Coronary artery (tissue), 2 donors: ENCODE results near the gene RFX8.

Experiments
- DNase-seq: peaks from one replicate; pipeline ENCODE4 v3.0.0-alpha.2; 2017; ENCODE audit warnings: low spot score
- H3K27ac ChIP-seq, 2 donors: fragments of 200-600 bp; sonication (generic); one replicate each; pipeline ENCODE4 v1.5.1; 2016 to 2019
- H3K4me3 ChIP-seq: fragments of 200-600 bp; sonication (generic); 2 replicates; pipeline ENCODE4 v1.5.1; 2016; ENCODE audit warnings: mild to moderate bottlenecking, moderate library complexity
- TF ChIP-seq, protein P1 (sequence below): fragments of 200-600 bp; sonication (generic); IDR thresholded peaks from one replicate; pipeline ENCODE4 v1.5.1; 2019; ENCODE audit warnings: antibody characterized with exemption

Gene RFX8

GRCh38 chr2:101361121-101361520 is 113.8 kb downstream of the RFX8 start:
- DNase-seq: no peak
- Histone ChIP-seq H3K27ac (no peak overlapping the region), H3K4me3 (no peak overlapping the region)
- TF ChIP-seq, protein P1, sequence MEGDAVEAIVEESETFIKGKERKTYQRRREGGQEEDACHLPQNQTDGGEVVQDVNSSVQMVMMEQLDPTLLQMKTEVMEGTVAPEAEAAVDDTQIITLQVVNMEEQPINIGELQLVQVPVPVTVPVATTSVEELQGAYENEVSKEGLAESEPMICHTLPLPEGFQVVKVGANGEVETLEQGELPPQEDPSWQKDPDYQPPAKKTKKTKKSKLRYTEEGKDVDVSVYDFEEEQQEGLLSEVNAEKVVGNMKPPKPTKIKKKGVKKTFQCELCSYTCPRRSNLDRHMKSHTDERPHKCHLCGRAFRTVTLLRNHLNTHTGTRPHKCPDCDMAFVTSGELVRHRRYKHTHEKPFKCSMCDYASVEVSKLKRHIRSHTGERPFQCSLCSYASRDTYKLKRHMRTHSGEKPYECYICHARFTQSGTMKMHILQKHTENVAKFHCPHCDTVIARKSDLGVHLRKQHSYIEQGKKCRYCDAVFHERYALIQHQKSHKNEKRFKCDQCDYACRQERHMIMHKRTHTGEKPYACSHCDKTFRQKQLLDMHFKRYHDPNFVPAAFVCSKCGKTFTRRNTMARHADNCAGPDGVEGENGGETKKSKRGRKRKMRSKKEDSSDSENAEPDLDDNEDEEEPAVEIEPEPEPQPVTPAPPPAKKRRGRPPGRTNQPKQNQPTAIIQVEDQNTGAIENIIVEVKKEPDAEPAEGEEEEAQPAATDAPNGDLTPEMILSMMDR: no peak

DNA sequence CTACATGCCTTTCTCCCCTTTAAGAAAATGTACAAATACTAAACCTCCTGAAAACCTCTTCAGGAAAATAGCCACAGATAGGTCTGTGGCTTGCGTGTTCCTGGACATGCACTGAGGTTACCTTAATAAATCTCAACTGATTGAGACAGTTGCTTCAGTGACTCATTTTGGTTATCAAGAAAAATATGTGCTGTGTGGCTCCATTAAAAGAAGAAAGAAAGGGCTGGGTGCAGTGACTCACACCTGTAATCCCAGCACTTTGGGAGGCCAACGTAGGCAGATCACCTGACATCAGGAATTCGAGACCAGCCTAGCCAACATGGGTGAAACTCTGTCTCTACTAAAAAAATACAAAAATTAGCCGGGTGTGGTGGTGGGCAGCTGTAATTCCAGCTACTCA is 114.7 kb downstream of the RFX8 start:
- H3K27ac ChIP-seq: no peak overlapping the region
- TF ChIP-seq, protein P1: no peak
- DNase-seq: no peak
- H3K4me3 ChIP-seq: no peak overlapping the region

DNA sequence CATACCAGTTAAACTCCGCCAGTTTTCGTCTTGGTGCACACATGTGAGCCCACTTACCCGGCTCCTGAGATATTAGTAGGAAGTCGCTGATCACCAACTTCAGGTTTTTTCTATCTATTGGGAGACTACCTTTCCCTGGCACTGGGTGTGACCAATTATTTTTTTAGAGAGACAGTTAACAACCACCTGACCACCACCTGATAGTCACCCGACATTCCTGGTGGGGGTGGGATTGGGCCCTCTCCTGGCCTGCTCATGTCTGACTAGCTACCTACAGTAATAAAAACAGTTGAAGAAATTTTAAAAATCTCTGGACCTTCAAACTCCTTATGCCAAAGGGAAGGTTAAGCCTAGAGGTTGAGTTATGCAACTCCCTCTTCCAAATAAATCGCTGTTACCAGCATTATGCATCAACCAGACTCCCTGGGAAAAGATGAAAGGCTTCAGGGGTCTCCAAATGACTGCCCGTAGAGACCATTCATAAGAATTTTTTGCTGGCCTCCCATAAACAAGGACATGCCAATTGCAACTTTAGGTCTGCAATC is 115.4 kb downstream of the RFX8 start:
- TF ChIP-seq, protein P1: no peak
- no peak for DNase-seq
- Histone ChIP-seq H3K27ac (no peak overlapping the region), H3K4me3 (no peak overlapping the region)

DNA sequence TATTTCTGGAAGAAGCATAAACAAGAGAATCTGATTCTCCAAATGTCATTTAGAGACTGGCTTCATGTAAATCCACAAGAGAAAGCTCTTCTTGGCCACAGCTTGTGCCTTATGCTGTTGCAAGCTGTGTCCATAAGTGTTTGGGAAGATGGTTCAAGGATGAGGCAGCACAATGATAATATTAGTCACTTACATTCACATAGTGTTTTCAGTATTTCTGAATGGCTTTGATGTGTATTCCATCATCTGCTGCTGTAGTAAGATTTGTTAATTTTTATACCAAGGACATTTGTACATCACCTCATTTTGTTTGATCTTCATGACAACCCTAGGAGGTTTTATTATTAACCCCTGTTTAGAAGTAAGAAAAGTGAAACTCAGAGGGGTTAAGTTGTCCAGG is 117.5 kb downstream of the RFX8 start:
- no peak for DNase-seq
- TF ChIP-seq, protein P1: no peak

GRCh38 chr2:101356521-101356920 is 118.4 kb downstream of the RFX8 start:
- TF ChIP-seq, protein P1: no peak
- H3K4me3 ChIP-seq: no peak overlapping the region
- no peak overlapping the region for H3K27ac ChIP-seq
- DNase-seq: no peak

More for the DNA sequence above, 117.5 kb downstream of the RFX8 start:
- Histone ChIP-seq H3K4me3 (no peak overlapping the region), H3K27ac (no peak overlapping the region)

GRCh38 chr2:101356055-101356454 is 118.9 kb downstream of the RFX8 start:
- no peak overlapping the region for H3K4me3 ChIP-seq
- H3K27ac ChIP-seq: no peak overlapping the region
- TF ChIP-seq, protein P1: no peak
- DNase-seq: no peak

GRCh38 chr2:101355401-101356054 is 119.4 kb downstream of the RFX8 start:
- Histone ChIP-seq H3K27ac (no peak overlapping the region), H3K4me3 (no peak overlapping the region)
- TF ChIP-seq, protein P1: no peak
- DNase-seq: no peak
